Stomach smooth muscle (tissue), 2 donors: ENCODE measurements around the gene TRIM52.
"Not testable (repeated sequence)": the region's sequence is repeated elsewhere in the genome, so short reads cannot be mapped to it uniquely, and the experiment has no call there.

Experiments
- H3K27ac ChIP-seq: one replicate; pipeline ENCODE4 v1.7.0; 2013; ENCODE audit warnings: mild to moderate bottlenecking, low read length, inconsistent platforms
- H3K27me3 ChIP-seq, 2 donors: one replicate each; pipeline ENCODE4 v1.7.0; 2013; ENCODE audit warnings: low read length in 2 of 2; ENCODE audit not compliant: insufficient read depth in 2 of 2, control insufficient read depth in 1 of 2
- H3K36me3 ChIP-seq, 2 donors: one replicate each; pipeline ENCODE4 v1.7.0; 2013; ENCODE audit warnings: low read length in 2 of 2; ENCODE audit not compliant: control insufficient read depth in 2 of 2, insufficient read depth in 2 of 2
- H3K4me1 ChIP-seq: one replicate; pipeline ENCODE4 v1.7.0; 2013; ENCODE audit warnings: low read length; ENCODE audit not compliant: control insufficient read depth, insufficient read depth
- H3K4me3 ChIP-seq, 2 donors: one replicate each; pipeline ENCODE4 v1.7.0; 2013; ENCODE audit warnings: low read length in 2 of 2
- H3K9ac ChIP-seq, 2 donors: one replicate each; pipeline ENCODE4 v1.7.0; 2013; ENCODE audit warnings: low read length in 2 of 2, mild to moderate bottlenecking in 1 of 2
- H3K9me3 ChIP-seq, 2 donors: one replicate each; pipeline ENCODE4 v1.7.0; 2013; ENCODE audit warnings: low read length in 2 of 2; ENCODE audit not compliant: control insufficient read depth in 2 of 2
- donor health status: healthy.
- donor health status: Pancreatic carcinoma.

The TRIM52 gene

DNA sequence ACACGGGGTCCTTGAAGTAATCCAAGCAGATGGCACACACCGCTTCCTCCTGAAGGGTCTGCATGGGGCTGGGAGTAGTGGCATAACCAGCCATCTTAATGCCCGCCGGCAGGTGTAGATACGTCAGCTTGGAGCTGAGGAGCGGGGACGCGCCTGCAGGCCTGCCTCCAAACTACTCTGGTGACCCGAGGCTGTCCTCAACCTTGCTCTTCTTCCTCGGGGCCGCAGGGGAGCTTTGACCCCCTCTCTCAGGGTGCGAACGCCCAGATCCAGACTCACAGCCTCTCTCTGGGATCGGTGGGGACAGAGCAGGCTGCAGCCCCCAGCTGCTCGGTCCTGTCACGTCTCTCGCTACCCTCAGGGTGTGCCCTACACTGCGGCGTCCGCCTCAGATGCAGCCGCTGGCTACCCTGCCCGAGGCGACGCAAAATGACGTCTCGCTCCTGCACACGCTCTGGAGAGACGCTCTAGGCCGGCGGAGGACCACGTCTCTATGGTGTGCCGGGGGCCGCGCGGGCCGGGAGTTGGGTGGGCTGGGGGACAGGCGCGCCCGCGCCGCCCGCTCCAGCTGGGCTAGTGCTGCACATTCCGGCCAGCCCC, at the start of gene TRIM52:
Gene TRIM52, minus strand, starts transcription at position 424 of the 600 bp plus-strand sequence. Its CDS starts 330 bp downstream, at position 94.
- Histone ChIP-seq H3K27ac (peak within 1 kb of the TSS; percentile 98), H3K36me3 (peaks cover 4 to 11% of the 10 kb centered on the region in 2 donors), H3K27me3 (no peaks in the 10 kb centered on the region), H3K4me3 (peak within 1 kb of the TSS; percentile 77 to 99), H3K9ac (peak within 1 kb of the TSS; percentile 98 to 99), H3K4me1 (peaks cover 38% of the 10 kb centered on the region), H3K9me3 (no peaks in the 10 kb centered on the region)

DNA sequence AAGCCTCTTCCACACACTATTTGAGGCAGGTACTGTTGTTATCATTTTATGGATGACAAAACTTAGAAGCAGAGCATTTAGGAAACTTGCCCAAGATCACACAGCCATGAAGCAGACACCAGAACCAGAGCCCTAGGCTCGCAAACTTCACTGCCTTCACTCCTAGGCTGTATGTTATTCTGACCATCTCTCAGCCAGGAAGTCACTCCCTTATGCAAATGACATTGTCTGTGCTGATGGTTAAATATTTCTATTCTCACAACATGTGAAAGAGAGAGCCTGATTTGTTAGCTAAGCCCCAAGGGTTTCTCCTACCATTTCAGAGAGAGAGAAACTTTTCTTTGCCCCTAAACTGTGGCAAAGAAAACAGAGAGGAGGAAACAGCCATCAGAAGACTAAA, 26.4 kb upstream of the TRIM52 start:
- not testable (repeated sequence) for H3K4me1 ChIP-seq, H3K9me3 ChIP-seq, H3K27ac ChIP-seq, H3K27me3 ChIP-seq, H3K36me3 ChIP-seq, H3K4me3 ChIP-seq, H3K9ac ChIP-seq

DNA sequence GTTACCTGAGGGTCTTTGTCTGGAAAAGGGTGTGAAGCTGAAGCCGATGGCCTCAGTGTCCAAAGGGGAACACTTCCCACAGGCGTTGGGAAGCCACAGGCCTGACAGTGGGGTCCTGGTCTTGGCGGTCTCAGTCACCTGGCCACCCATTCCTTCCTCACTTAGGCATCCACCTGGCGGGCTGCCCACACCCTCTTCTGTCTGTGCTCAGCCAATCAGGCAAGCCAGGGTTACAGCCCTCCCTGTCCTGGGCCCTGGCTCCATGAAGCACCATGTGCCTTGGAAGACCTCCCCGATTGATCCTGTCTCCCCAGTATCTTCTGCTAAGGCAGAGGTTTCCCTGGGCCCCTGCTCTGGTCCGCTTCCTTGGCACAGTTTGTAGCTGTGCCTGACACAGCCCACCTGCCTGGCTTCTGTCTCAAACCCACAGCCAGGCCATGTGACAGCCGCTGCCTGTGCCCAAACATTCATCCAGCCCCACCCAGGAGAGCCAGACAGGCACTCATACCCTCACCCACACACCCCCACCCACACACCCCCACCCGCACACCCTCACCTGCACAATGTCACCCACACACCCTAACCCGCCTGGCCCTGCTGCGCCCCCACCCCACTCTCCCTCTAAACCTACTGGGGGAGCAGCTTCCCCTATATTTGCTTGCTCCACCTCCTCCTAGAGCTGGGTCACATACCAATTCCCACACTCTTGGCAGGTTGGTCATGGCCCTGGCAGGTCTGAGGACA, 25.2 kb upstream of the TRIM52 start:
- H3K4me3 ChIP-seq, H3K27ac ChIP-seq, H3K9me3 ChIP-seq, H3K4me1 ChIP-seq, H3K36me3 ChIP-seq, H3K27me3 ChIP-seq, H3K9ac ChIP-seq: not testable (repeated sequence)

DNA sequence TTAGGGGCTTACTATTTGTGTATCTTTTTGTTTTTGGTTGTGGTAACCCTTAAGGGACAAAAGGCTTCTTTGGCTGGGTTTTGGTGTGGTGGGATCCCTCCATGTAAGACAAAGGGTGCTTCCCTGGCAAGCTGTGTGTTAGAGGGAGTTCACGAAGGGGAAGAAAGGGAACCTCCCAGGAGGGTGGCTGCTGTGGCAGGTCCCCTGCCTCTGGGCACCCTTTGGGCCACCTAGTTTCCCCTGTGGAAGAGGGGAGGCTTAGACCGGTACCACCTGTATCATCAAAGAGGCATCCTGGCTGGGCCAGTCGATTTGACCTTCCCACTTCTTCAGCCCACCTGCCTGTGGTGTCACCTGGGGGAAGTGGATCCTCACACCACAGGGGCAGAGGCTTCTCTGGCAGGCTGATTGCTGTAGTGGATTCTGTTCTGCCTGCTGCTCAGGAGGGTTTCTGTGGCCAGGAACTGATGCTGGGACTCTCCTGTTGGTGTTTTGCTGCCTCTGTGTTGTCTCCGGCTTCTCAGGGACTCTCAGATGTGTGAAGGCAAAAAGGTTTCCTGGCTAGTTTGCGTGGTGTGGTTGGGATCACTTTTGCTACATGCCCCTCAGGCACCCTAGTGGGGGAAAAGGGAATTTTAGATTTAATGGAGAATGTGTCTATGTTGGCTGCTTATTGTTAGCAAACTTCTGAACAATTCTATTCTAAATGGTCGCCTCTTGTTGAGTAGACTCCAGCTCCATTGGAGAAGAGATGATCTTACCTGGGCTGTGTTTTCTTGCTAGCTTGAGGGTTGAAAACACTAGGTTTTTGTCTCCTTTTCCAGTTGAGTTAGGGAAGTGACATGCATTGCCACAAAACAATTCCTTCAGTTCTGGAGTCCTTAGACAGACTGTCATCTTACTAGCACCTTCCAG, 23.2 kb upstream of the TRIM52 start:
- not testable (repeated sequence) for H3K4me3 ChIP-seq, H3K9me3 ChIP-seq, H3K27me3 ChIP-seq, H3K36me3 ChIP-seq, H3K27ac ChIP-seq, H3K4me1 ChIP-seq, H3K9ac ChIP-seq

DNA sequence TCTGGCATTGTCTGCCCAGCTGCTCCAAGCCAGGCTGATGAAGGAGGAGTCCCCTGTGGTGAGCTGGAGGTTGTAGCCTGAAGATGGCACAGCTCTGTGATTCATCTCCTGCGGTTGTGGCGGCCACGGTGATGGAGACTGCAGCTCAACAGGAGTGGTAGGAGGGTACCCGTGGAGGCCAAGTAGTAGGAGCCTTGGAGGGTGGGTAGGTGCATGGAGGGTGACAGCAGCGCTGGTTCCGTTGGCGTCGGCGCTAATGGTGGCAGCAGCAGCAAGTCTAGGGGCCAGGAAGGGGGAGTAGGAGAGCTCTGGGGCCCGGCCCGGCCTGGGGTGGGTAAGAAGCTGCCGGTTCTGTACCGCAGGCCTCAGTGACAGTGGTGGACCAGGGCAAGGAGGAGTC, 22.4 kb upstream of the TRIM52 start:
- Histone ChIP-seq H3K36me3 (no peaks in the 10 kb centered on the region), H3K4me3 (no peak overlapping the region), H3K9me3 (no peaks in the 10 kb centered on the region), H3K27me3 (no peaks in the 10 kb centered on the region), H3K9ac (no peak overlapping the region), H3K4me1 (no peaks in the 10 kb centered on the region), H3K27ac (no peak overlapping the region)

DNA sequence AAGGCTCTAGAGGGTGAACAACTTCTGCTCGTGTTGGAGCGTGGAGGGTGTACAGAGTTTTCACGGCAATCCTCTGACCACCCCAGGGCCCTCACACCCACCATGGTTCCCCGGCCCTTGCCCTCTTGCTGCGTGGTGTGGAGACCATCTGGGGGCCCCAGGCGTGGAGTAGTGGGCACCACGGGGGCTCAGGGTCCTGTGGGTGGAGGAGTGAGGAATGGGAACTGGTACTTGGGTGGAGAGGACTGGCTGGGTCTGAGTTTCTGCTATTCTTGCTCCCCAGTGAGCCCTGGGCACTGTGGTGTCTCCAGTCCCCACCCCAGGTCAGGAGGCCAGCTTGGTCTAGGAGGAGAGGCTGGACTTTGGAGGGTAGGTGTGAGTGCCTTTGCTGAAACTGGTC, 21.9 kb upstream of the TRIM52 start:
- Histone ChIP-seq H3K9ac (no peak overlapping the region), H3K9me3 (no peaks in the 10 kb centered on the region), H3K4me3 (no peak overlapping the region), H3K36me3 (no peaks in the 10 kb centered on the region), H3K4me1 (no peaks in the 10 kb centered on the region), H3K27ac (no peak overlapping the region), H3K27me3 (no peaks in the 10 kb centered on the region)

DNA sequence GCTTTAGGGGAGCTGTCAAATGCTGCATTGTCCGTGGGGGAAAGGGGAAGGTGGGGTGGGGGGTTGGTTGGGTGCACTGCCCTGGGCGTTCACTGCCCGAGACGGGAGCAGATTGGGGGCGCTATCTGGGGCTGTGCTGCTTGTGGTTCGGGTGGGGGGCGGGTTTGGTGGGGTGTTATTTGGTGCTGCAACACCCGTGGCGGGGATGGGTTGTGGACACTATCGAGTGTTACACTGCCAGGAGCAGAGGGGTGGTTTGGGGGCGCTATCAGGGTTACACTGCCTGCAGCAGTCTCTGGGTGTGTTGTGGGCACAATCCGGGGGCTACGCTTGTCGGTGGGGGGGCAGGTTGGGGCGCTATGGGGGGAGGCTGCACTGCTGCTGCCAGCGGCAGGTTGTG, 21.5 kb upstream of the TRIM52 start:
- H3K27ac ChIP-seq, H3K9me3 ChIP-seq, H3K27me3 ChIP-seq, H3K9ac ChIP-seq, H3K4me3 ChIP-seq, H3K4me1 ChIP-seq, H3K36me3 ChIP-seq: not testable (repeated sequence)

DNA sequence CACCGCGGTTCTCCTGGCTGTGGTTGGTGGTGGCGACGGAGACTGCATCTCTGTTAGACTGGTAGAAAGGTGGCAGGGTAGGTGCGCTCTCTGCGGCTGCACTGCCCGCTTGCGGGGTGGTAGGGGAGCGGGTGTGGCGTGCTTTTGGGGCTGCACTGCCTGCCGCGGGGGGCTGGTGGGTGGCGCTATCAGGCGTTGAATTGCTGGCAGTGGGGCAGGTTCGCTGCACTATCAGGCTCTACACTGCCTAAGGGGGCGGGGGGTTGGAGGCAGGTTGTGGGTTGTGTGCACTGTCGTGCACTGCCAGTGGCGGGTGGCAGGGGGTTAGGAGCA, 21.0 kb upstream of the TRIM52 start:
- H3K4me1 ChIP-seq: no peaks in the 10 kb centered on the region
- no peaks in the 10 kb centered on the region for H3K9me3 ChIP-seq
- H3K27ac ChIP-seq: no peak overlapping the region
- no peak overlapping the region for H3K9ac ChIP-seq
- no peak overlapping the region for H3K4me3 ChIP-seq
- H3K36me3 ChIP-seq: no peaks in the 10 kb centered on the region
- no peaks in the 10 kb centered on the region for H3K27me3 ChIP-seq

DNA sequence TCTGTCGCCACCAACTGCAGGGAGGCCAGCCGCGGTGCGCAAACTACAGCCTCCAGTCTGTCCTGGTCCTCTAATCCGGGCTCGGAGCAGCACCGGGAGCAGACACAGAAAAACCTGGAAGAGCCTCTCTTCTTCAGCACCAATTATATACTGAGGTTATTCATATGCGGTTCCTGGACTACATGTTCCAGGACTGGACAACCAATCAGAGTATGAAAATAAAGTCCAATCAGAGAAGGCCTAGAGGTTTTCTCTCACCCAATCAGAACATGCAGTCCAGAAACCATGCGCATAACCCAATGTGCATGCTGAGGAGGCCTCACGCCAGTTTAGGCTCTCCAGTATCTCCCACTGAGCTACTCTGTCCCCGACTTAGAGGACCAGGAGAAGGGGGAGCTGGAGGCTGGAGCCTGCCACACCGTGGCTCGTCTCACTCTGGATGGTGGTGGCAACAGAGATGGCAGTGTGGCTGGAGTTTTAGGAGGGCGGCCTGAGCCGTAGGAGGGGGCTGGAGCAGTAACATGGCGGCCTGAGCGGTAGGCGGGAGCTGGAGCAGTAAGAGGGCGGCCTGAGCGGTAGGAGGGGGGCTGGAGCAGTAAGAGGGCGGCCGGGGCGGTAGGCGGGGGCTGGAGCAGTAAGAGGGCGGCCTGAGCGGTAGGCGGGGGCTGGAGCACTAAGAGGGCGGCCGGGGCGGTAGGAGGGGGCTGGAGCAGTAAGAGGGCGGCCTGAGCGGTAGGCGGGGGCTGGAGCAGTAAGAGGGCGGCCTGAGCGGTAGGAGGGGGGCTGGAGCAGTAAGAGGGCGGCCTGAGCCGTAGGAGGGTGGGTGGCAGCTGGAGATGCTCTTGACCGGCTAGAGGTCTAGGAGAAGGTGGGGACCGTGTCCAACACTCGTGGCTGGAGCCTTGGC, 20.4 kb upstream of the TRIM52 start:
- Histone ChIP-seq H3K9me3 (no peaks in the 10 kb centered on the region), H3K27ac (no peak overlapping the region), H3K4me3 (no peak overlapping the region)

DNA sequence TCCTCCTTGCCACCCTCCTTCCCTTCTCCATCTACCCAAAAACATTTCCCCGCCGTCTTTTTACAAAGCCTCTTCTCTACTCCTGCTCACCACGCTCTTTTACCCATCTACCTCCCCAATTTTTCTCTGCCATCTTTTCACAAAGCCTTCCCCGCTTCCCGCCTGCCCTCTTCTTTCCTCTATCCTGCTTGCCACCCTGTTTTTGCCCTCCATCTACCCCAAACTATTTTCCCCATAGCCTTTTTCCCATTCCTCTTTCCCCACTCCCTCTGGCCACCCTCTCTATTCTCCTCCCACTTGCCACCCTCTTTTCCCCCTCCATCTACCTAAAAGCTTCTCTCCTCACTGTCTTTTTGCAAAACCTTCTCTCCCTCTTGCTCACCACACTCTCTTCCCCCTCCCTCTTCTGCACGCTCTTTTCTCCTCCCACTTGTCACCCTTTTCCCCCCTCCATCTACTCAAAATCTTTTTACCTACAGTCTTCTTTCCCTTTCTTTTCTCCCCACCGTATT, 19.4 kb upstream of the TRIM52 start:
- H3K9ac ChIP-seq: no peak overlapping the region

More for the DNA sequence above, 20.4 kb upstream of the TRIM52 start:
- no peaks in the 10 kb centered on the region for H3K4me1 ChIP-seq
- no peaks in the 10 kb centered on the region for H3K36me3 ChIP-seq
- no peaks in the 10 kb centered on the region for H3K27me3 ChIP-seq
- no peak overlapping the region for H3K9ac ChIP-seq

More for the DNA sequence above, 19.4 kb upstream of the TRIM52 start:
- Histone ChIP-seq H3K4me1 (no peaks in the 10 kb centered on the region), H3K9me3 (no peaks in the 10 kb centered on the region), H3K36me3 (no peaks in the 10 kb centered on the region), H3K27me3 (no peaks in the 10 kb centered on the region), H3K4me3 (no peak overlapping the region), H3K27ac (no peak overlapping the region)
